Stomach (tissue), 9 donors: ENCODE results near the gene CFAP92. TPM values are rescaled to one million over a fixed set of nuclear protein-coding genes. Genes with fewer than 3 reads are reported as not detected.

Experiments used
- DNase-seq, 2 donors: peaks; one replicate each; pipeline versions ENCODE4 v3.0.0 to v3.0.0-alpha.2; 2013 to 2019
- H3K27ac ChIP-seq, 5 donors: fragments of 200-600 bp in 4 of 5; sonication (generic) in 4 of 5; one replicate each; pipeline ENCODE4 v1.5.1; 2013 to 2019; ENCODE audit warnings: mild to moderate bottlenecking in 1 of 5, moderate library complexity in 1 of 5
- H3K27me3 ChIP-seq, 3 donors: fragments of 200-600 bp; sonication (generic); one replicate each; pipeline ENCODE4 v1.5.1; 2017 to 2019; ENCODE audit warnings: mixed run types in 1 of 3
- H3K36me3 ChIP-seq, 4 donors: fragments of 200-600 bp; sonication (generic); 1 replicate in 3 of 4; 2 replicates in 1 of 4; pipeline ENCODE4 v1.5.1; 2016 to 2019
- H3K4me1 ChIP-seq, 4 donors: fragments of 200-600 bp; sonication (generic); one replicate each; pipeline ENCODE4 v1.5.1; 2016 to 2019
- H3K4me3 ChIP-seq, 4 donors: fragments of 200-600 bp; sonication (generic) in 3 of 4; one replicate each; pipeline ENCODE4 v1.5.1; 2016 to 2019; ENCODE audit warnings: mild to moderate bottlenecking in 1 of 4
- H3K9me3 ChIP-seq, 4 donors: fragments of 200-600 bp; sonication (generic); one replicate each; pipeline ENCODE4 v1.5.1; 2016 to 2019
- EP300 ChIP-seq: sonication (generic); formaldehyde crosslinking; IDR thresholded peaks from one replicate; pipeline ENCODE4 v1.6.1; 2017; ENCODE audit warnings: antibody characterized with exemption
- POLR2A ChIP-seq, 4 donors: fragments of 450-650 bp; IDR thresholded peaks; one replicate each; pipeline ENCODE4 v1.6.1; 2016; ENCODE audit warnings: antibody characterized with exemption in 4 of 4, control low read depth in 2 of 4, mild to moderate bottlenecking in 1 of 4, moderate library complexity in 1 of 4
- POLR2AphosphoS5 ChIP-seq, 3 donors: sonication (generic); formaldehyde crosslinking; IDR thresholded peaks; one replicate each; pipeline ENCODE4 v1.6.1; 2016; ENCODE audit warnings: antibody characterized with exemption in 3 of 3
- WGBS, 5 donors: extraction: QIAGEN DNeasy Blood & Tissue Kit in 3 of 5; methylation state at CpG; one replicate each; pipeline versions ENCODE4 v1.1.5 to v1.1.7; 2013 to 2018; 5-methylcytosine and 5-hydroxymethylcytosine counted together
- intact Hi-C: fragments of 100-400 bp; cut with DNase I; formaldehyde crosslinking; loops from one replicate; pipeline ENCODE4 v1.15.1; 2023; ENCODE audit warnings: low total_unique reads
- polyA plus RNA-seq, 3 donors: library from polyadenylated mRNA; stranded (reverse); fragments of 200-250 nt; gene quantifications; one replicate each; pipeline ENCODE4 v1.2.3, GENCODE V29; 2013
- total RNA-seq, 5 donors: library from RNA; depleted of rRNA; stranded (reverse); fragments of >200 nt; gene quantifications; one replicate each; pipeline versions ENCODE4 v1.1.0 to v1.2.3, GENCODE V29; 2014 to 2016
- TF ChIP-seq, protein P1 (sequence below), 7 experiments: fragments of 450-650 bp in 4 of 7; fragments of 200-600 bp in 3 of 7; sonication (generic) in 3 of 7; IDR thresholded peaks; one replicate each; pipeline ENCODE4 v1.5.1; 2016 to 2019; ENCODE audit warnings: antibody characterized with exemption in 7 of 7, control low read depth in 2 of 7, mild to moderate bottlenecking in 1 of 7
- donor health status: healthy with polysubstance abuse.
- donor health status: Bipolar disorder and iron deficiency.
- donor health status: healthy.

The CFAP92 gene
- total and polyA plus RNA-seq, 8 donors: 0.50 to 13.4 (median 2.3) TPM

DNA sequence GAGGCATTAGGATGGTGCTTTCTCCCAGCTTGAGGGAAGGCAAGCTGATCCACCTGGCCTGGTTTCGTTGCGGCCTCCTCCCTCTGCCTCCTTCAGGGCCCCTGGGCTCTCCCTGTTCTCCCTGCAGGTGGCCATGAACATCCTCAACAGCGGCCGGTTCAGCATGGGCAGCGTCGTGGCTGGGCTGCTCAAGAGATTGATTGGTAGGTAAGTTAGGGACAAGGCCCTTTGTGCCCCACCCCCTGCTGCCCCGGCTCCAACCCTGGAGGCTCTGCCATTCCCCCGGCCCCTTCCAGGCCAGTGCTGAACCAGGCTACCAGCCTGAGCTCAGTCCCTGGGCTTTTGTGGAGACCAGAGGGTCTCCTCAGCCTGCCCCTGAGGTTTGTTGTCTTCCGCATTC is 91.5 kb downstream of the CFAP92 start:
- 93 to 98% (median 96%) methylated on average over 7 to 9 of the region's 9 CpGs for WGBS, 5 donors
- Histone ChIP-seq H3K4me1 (no peaks in the 10 kb centered on the region), H3K27ac (no peak overlapping the region), H3K9me3 (no peaks in the 10 kb centered on the region), H3K4me3 (no peak overlapping the region), H3K27me3 (no peaks in the 10 kb centered on the region), H3K36me3 (peaks cover 83 to 100% (median 100%) of the 10 kb centered on the region in 4 donors)
- intact Hi-C loops: no loop called here
- TF ChIP-seq, protein P1, sequence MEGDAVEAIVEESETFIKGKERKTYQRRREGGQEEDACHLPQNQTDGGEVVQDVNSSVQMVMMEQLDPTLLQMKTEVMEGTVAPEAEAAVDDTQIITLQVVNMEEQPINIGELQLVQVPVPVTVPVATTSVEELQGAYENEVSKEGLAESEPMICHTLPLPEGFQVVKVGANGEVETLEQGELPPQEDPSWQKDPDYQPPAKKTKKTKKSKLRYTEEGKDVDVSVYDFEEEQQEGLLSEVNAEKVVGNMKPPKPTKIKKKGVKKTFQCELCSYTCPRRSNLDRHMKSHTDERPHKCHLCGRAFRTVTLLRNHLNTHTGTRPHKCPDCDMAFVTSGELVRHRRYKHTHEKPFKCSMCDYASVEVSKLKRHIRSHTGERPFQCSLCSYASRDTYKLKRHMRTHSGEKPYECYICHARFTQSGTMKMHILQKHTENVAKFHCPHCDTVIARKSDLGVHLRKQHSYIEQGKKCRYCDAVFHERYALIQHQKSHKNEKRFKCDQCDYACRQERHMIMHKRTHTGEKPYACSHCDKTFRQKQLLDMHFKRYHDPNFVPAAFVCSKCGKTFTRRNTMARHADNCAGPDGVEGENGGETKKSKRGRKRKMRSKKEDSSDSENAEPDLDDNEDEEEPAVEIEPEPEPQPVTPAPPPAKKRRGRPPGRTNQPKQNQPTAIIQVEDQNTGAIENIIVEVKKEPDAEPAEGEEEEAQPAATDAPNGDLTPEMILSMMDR (IDR thresholded peaks at IDR 0.05): no peak
- no peak for TF ChIP-seq EP300
- no peak for TF ChIP-seq POLR2A (IDR thresholded peaks at IDR 0.05)
- no peak for DNase-seq

DNA sequence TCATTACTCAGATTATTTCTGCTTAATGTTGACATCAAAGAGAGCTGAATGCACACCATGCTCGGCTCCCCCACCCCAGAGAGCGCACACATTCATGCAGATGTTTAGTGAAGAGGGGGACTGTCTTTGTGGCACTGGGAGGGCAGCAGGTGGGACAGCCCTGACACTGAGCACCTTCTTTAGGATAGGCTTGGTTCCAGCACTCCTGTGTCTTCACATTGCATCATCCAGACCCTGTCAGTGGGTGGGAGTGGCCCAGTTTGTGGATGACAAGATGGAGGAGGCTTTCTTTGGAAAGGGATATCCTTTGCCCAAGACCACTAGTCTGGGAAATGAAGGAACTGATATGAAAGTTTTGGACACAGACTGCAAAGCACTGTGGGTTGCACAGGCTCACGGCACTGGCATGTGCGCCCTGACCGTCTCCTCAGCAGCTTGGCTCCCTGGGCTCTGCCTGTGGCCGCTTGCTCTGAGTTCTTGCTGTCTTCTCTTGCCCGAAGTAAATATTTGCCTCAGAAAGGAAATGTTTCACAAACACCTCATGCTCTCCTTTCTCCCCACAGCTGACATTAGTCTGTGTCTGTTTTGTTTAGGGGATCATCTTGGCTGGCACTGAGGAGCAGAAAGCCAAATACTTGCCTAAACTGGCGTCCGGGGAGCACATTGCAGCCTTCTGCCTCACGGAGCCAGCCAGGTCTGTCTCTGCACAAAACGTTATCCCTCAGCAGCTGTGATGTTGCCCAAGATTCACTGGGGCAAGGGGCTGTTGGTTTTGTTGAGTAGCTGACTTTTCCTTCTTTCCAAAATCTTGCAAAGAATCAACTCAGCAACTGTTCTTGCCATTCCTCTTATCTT is 97.8 kb downstream of the CFAP92 start:
- Histone ChIP-seq H3K9me3 (no peaks in the 10 kb centered on the region), H3K36me3 (peaks cover 56 to 83% (median 80%) of the 10 kb centered on the region in 4 donors), H3K27ac (peak overlapping the region in 2 of 5 donors; percentile 41 to 71), H3K27me3 (no peaks in the 10 kb centered on the region), H3K4me1 (peaks cover 0 to 22% (median 0%) of the 10 kb centered on the region in 4 donors), H3K4me3 (no peak overlapping the region)
- TF ChIP-seq EP300 (no peak), POLR2AphosphoS5 (IDR thresholded peaks at IDR 0.05) (no peak), POLR2A (IDR thresholded peaks at IDR 0.05) (no peak)
- TF ChIP-seq, protein P1 (IDR thresholded peaks at IDR 0.05): no peak
- no peak for DNase-seq
- WGBS, 5 donors: 73 to 88% (median 84%) methylated on average over 11 of the region's 11 CpGs
- intact Hi-C loops: no loop called here

DNA sequence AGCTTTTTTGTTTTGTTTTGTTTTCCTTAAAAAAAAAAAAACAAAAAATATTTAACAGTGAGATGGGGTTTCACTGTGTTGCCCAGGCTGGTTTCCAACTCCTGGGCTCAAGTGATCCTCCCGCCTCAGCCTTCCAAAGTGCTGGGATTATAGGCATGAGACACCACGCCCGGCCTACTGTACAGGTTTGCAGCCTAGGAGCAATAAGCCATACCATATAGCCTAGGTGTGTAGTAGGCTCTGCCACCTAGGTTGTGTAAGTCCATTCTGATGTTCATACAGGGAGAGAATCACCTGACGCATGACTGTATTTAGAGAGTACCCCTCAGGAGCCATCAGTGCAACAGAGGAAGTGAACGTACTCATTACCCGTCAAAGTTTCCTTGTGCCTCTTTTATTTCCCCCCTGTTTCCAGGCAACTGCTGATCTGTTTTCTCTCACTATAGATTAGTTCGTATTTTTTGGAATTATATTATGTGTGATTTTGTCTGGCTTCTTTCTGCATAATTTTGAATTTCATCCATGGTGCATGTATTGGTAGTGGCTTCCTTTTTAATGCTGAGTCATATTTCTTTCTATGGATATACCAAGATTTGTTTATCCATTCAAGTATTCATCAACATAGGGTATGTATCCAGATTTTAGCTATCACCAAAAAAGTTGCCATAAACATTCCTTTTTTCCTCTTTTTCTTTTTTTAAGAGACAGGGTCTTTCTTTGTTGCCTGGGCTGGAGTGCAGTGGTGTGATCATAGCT is 104.6 kb downstream of the CFAP92 start:
- intact Hi-C loops: no loop called here
- Histone ChIP-seq H3K9me3 (no peaks in the 10 kb centered on the region), H3K36me3 (peaks cover 12 to 71% (median 63%) of the 10 kb centered on the region in 4 donors), H3K27ac (no peak overlapping the region), H3K4me1 (peaks cover 0 to 8% (median 0%) of the 10 kb centered on the region in 4 donors), H3K4me3 (no peak overlapping the region), H3K27me3 (no peaks in the 10 kb centered on the region)
- TF ChIP-seq EP300 (no peak), POLR2AphosphoS5 (IDR thresholded peaks at IDR 0.05) (no peak), POLR2A (IDR thresholded peaks at IDR 0.05) (no peak)
- TF ChIP-seq, protein P1 (IDR thresholded peaks at IDR 0.05): no peak
- 88 to 98% (median 96%) methylated on average over 7 of the region's 7 CpGs for WGBS, 5 donors
- DNase-seq: no peak

DNA sequence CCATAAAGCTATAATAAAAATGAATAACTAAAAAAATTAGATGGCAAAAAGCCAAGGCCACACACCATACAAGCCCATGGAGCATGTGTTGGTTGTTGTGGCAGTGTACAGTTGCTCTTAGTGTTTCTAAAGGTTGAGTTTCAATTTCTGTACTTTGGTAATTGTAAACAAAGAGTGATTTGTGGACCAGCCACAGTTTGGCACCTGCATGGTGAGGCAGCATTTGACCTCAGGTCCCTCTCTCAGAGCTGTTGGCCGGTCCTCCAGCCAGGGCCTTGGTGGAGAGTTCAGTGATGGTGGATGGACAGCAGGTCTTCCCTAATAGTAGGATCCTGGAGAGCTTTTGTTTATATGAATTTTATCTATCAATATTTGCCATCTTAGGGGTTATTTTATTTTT is 108.9 kb downstream of the CFAP92 start:
- no peak overlapping the region for H3K4me3 ChIP-seq
- WGBS, 5 donors: 100% methylated on average over 1 of the region's 1 CpG
- TF ChIP-seq EP300: no peak
- no peak for TF ChIP-seq POLR2AphosphoS5 (IDR thresholded peaks at IDR 0.05)
- no peak for TF ChIP-seq POLR2A (IDR thresholded peaks at IDR 0.05)
- TF ChIP-seq, protein P1 (IDR thresholded peaks at IDR 0.05): no peak
- H3K27me3 ChIP-seq: no peaks in the 10 kb centered on the region
- intact Hi-C loops: no loop called here
- no peak for DNase-seq
- peaks cover 7 to 68% (median 58%) of the 10 kb centered on the region in 4 donors for H3K36me3 ChIP-seq
- H3K27ac ChIP-seq: no peak overlapping the region
- H3K9me3 ChIP-seq: no peaks in the 10 kb centered on the region
- peaks cover 21 to 46% (median 32%) of the 10 kb centered on the region in 4 donors for H3K4me1 ChIP-seq
